Measurements from ENCODE around the gene USP12. TPM values are rescaled to one million over a fixed set of nuclear protein-coding genes. Genes with fewer than 3 reads are reported as not detected.

USP12 gene
- total RNA-seq, 4 donors from 2014 or later = 22.5 to 42.3 (median 31.4) TPM

DNA sequence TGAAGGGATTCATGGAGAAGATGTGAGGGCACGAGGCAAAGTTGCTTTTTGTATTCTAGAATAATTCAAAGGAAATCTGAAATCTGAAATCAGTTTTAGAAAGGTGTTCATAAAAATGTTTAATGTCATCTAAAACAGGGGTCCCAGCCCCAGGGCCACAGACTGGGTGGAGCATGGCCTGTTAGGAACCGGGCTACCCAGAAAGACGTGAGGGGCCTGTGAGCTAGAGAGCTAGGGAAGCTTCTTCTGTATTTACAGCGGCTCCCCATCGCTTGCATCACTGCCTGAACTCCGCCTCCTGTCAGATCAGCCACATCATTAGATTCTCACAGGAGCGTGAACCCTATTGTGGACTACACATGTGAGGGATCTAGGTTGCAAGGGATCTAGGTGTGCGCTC lies 151.2 kb downstream of the USP12 start:
- DNase-seq (ENCODE audit: low spot score) (no peak), ATAC-seq (ENCODE audit: low FRiP score) (no peak)
- TF ChIP-seq, protein P1, sequence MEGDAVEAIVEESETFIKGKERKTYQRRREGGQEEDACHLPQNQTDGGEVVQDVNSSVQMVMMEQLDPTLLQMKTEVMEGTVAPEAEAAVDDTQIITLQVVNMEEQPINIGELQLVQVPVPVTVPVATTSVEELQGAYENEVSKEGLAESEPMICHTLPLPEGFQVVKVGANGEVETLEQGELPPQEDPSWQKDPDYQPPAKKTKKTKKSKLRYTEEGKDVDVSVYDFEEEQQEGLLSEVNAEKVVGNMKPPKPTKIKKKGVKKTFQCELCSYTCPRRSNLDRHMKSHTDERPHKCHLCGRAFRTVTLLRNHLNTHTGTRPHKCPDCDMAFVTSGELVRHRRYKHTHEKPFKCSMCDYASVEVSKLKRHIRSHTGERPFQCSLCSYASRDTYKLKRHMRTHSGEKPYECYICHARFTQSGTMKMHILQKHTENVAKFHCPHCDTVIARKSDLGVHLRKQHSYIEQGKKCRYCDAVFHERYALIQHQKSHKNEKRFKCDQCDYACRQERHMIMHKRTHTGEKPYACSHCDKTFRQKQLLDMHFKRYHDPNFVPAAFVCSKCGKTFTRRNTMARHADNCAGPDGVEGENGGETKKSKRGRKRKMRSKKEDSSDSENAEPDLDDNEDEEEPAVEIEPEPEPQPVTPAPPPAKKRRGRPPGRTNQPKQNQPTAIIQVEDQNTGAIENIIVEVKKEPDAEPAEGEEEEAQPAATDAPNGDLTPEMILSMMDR (IDR thresholded peaks at IDR 0.05) = no peak

DNA sequence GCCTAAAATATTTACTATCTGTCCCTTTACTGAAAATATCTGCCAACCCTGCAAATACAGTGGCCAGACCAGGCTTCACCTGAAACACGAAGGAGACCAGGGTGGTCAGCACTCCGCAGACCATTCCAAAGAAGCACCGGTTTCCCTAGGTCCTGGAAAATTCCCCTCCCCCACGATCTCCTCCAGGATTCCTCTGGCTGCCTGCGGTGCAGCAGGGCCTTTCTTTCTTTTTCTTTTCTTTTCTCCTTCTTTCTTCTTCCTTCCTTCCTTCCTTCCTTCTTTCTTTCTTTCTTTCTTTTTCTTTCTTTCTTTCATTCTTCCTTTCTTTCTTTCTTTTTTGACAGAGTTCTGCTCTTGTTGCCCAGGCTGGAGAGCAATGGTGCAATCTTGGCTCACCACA lies 152.7 kb downstream of the USP12 start:
- TF ChIP-seq, protein P1 (IDR thresholded peaks at IDR 0.05) = no peak
- no peak for DNase-seq (ENCODE audit: low spot score)
- no peak for ATAC-seq (ENCODE audit: low FRiP score)

DNA sequence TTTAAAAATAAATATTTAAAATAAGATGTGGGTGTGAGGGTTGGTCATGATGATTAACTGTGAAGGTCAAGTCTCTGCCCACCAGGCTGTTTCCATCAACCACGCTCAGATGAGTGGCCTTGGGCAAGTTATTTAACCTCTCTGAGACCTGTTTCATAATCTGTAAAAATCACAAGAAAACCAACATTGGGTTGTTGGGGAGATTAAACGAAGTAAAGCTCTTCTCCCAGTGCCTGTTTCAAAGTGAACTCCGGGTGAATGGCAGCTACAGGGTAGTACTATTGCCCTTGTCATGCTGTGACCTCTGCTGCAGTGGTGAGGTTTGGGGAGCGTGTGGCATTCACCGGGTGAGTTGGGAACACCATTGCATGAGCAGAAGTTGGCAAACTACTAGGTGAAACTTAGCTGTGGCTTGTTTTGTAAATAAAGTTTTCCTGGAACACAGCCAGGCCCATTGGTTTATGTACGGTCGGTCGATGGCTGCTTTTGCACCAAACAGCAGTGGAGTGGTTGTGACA lies 153.2 kb downstream of the USP12 start:
- DNase-seq (ENCODE audit: low spot score) = no peak
- peak; percentile 25 for ATAC-seq (ENCODE audit: low FRiP score)

DNA sequence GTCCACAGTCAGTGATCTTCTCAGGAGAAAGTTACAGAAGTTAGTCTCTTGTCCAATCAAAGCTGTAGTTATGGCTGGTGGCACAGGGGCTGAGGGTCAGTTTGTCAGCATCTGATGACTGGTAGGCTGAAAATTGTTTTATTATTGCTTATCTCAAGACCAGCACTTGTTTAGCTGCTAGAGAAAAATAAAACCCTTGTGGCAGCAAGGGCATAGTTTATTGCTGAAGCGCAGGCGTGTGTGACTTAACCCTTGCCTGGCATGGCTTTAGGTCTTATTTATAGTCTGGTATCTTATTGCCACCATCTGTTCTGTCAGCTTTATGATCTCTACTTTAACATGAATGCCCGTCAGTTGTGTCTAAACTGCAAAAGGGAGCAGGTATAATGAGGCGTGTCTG lies 154.7 kb downstream of the USP12 start:
- DNase-seq (ENCODE audit: low spot score) = no peak

More for the DNA sequence above, 153.2 kb downstream of the USP12 start:
- TF ChIP-seq, protein P1 (IDR thresholded peaks at IDR 0.05) = no peak

More for the DNA sequence above, 154.7 kb downstream of the USP12 start:
- TF ChIP-seq, protein P1 (IDR thresholded peaks at IDR 0.05) = no peak
- no peak for ATAC-seq (ENCODE audit: low FRiP score)

Other genes with a start within 250 kb of the USP12 start
- gene RPL21, start 79.7 kb upstream of the USP12 start, total RNA-seq = 1,000 to 10,000 TPM in 2 of 4 donors, 100 to 1,000 TPM in 2; 701 to 1,078 (median 933) TPM
- 10 to 100 TPM; 32.6 to 50.9 (median 38.4) TPM for gene RASL11A, start 99.0 kb upstream of the USP12 start, total RNA-seq